ENCODE data around the gene RND3.
A peak's percentile ranks its signal among the peaks of the same experiment; 100 is the strongest.

RND3 gene

GRCh38 chr2:150482111-150482510 is 5.4 kb downstream of the RND3 start:
- H3K4me3 ChIP-seq (replicated peaks in 1 of 2; ENCODE audit: low read depth in 2 of 2, low read length in 2 of 2) = no peak overlapping the region
- peak in 1 of 2 donors; percentile 31 for DNase-seq (ENCODE audit: low read depth in 2 of 2)
- no peak for TF ChIP-seq CTCF (IDR thresholded peaks at IDR 0.05; ENCODE audit: low read depth, low read length)

GRCh38 chr2:150480971-150481830 is 6.3 kb downstream of the RND3 start:
- no peak overlapping the region for H3K4me3 ChIP-seq (replicated peaks in 1 of 2; ENCODE audit: low read depth in 2 of 2, low read length in 2 of 2)

GRCh38 chr2:150480241-150480640 is 7.2 kb downstream of the RND3 start:
- TF ChIP-seq CTCF (IDR thresholded peaks at IDR 0.05; ENCODE audit: low read depth, low read length) = no peak
- H3K4me3 ChIP-seq (replicated peaks in 1 of 2; ENCODE audit: low read depth in 2 of 2, low read length in 2 of 2) = no peak overlapping the region
- peak in 1 of 2 donors; percentile 61 for DNase-seq (ENCODE audit: low read depth in 2 of 2)

More at GRCh38 chr2:150480971-150481830, 6.3 kb downstream of the RND3 start:
- TF ChIP-seq CTCF (IDR thresholded peaks at IDR 0.05; ENCODE audit: low read depth, low read length) = no peak
- peak in 1 of 2 donors; percentile 31 for DNase-seq (ENCODE audit: low read depth in 2 of 2)

- no peak for TF ChIP-seq CTCF (IDR thresholded peaks at IDR 0.05; ENCODE audit: low read depth, low read length)
- no peak overlapping the region for H3K4me3 ChIP-seq (replicated peaks in 1 of 2; ENCODE audit: low read depth in 2 of 2, low read length in 2 of 2)
- DNase-seq (ENCODE audit: low read depth in 2 of 2) = peak; percentile 63 to 71
Observed at GRCh38 chr2:150479075-150479915, 8.2 kb downstream of the RND3 start.

- peak in 1 of 2 donors; percentile 63 for DNase-seq (ENCODE audit: low read depth in 2 of 2)
Observed at GRCh38 chr2:150478200-150478974, 9.1 kb downstream of the RND3 start.

More at GRCh38 chr2:150478200-150478974, 9.1 kb downstream of the RND3 start:
- H3K4me3 ChIP-seq (replicated peaks in 1 of 2; ENCODE audit: low read depth in 2 of 2, low read length in 2 of 2) = peak overlapping the region in 1 of 2 donors; percentile 5
- no peak for TF ChIP-seq CTCF (IDR thresholded peaks at IDR 0.05; ENCODE audit: low read depth, low read length)
